HG03439 (cell line): Measurements from ENCODE around the gene CCR1.
"Not testable (repeated sequence)": the region's sequence is repeated elsewhere in the genome, so short reads cannot be mapped to it uniquely, and the experiment has no call there.

Experiments used
- ATAC-seq: cut with Tn5 transposase; IDR thresholded peaks from one replicate; pipeline ENCODE4 v1.9.1; 2021; ENCODE audit warnings: mild to moderate bottlenecking, moderate library complexity; ENCODE audit not compliant: unreplicated experiment

CCR1 gene

DNA sequence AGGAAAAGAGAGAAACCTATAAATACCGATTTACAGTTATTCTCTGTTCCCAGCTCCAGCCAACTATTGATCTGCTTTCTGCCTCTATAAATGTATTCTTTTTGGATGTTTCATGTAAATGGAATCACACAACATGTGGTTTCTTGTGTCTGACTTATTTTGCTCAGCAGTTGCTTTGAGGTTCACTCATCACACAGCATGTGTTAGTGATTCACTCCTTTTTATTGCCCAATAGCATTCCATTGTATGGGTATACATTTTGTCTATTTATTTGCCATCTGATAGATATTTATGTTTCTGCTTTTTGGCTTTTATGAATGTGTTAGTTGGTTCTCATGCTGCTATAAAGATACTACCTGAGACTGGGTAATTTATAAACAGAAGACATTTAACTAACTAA is 23.6 kb downstream of the CCR1 start:
- ATAC-seq, result no peak

DNA sequence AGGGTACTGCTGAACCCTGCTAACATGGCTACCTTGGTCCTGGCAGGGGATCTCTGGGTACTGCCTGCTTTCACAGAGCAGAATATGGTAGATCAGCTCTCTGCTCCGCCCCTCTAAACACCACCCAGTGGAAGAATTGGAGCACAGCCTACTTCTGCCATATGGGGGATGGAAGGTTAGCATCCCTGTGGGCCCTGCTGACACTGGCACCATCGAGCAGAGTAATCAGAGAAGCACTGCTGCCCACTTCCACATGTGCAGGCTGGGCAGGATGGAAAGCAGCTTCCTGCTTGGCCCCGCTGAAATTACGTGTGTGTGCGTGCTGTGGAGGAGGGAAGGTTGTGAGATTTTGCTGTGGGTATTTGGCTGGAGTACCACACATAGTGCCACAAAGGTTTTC is 24.8 kb downstream of the CCR1 start:
- no peak for ATAC-seq

- ATAC-seq, result no peak
Measured at GRCh38 chr3:46168583-46169345, 39.3 kb downstream of the CCR1 start.

GRCh38 chr3:46163556-46164041 is 44.5 kb downstream of the CCR1 start:
- ATAC-seq, result no peak

DNA sequence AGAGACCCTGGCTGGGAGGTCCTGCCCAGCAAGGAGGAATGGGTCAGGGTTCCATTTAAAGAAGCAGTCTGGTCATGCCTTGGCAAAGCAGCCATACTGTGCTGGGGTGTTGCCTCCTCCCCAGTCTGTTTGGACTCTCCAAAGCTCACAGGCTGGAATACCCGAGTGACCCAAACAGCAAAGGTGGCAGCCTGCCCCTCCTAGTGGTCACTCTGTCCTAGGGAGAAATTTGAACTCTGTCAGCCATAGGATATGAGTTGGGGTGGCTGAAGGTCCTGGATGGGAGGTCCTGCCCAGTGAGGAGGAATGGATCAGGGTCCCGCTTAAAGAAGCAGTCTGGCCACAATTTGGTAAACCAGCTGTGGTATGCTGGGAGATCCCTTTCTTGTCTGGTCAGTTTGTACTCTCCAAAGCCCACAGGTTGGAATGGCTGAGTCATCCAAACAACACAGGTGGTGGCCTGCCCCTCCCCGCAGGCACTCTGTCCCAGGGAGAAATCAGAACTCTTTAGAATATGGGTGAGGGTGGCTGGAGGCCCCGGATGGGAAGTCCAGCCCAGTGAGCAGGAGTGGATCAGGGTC is 45.0 kb downstream of the CCR1 start:
- no peak for ATAC-seq

GRCh38 chr3:46157685-46158084 is 50.4 kb downstream of the CCR1 start:
- ATAC-seq, result not testable (repeated sequence)

- ATAC-seq, result no peak
Measured at GRCh38 chr3:46154311-46154710, 53.8 kb downstream of the CCR1 start.
